ENCODE measurements around the gene NGLY1. TPM values are rescaled to one million over a fixed set of nuclear protein-coding genes. Genes with fewer than 3 reads are reported as not detected.

NGLY1 gene
- total and polyA plus RNA-seq, 9 of the 15 experiments (the other 6 are each of a cell fraction or from before 2014, with no cell fraction given): 52.2 to 124 (median 87.6) TPM

GRCh38 chr3:25789596-25790556 lies 6.6 kb upstream of the NGLY1 start, which contains the start of gene OXSM (continued):
- TF ChIP-seq, protein P1, sequence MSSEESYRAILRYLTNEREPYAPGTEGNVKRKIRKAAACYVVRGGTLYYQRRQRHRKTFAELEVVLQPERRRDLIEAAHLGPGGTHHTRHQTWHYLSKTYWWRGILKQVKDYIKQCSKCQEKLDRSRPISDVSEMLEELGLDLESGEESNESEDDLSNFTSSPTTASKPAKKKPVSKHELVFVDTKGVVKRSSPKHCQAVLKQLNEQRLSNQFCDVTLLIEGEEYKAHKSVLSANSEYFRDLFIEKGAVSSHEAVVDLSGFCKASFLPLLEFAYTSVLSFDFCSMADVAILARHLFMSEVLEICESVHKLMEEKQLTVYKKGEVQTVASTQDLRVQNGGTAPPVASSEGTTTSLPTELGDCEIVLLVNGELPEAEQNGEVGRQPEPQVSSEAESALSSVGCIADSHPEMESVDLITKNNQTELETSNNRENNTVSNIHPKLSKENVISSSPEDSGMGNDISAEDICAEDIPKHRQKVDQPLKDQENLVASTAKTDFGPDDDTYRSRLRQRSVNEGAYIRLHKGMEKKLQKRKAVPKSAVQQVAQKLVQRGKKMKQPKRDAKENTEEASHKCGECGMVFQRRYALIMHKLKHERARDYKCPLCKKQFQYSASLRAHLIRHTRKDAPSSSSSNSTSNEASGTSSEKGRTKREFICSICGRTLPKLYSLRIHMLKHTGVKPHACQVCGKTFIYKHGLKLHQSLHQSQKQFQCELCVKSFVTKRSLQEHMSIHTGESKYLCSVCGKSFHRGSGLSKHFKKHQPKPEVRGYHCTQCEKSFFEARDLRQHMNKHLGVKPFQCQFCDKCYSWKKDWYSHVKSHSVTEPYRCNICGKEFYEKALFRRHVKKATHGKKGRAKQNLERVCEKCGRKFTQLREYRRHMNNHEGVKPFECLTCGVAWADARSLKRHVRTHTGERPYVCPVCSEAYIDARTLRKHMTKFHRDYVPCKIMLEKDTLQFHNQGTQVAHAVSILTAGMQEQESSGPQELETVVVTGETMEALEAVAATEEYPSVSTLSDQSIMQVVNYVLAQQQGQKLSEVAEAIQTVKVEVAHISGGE (CRISPR knock-in tag; IDR thresholded peaks at IDR 0.05): peak in 1 of 3 experiments; percentile 35; a peak in 1 of 6 replicates
- TF ChIP-seq, protein P2, sequence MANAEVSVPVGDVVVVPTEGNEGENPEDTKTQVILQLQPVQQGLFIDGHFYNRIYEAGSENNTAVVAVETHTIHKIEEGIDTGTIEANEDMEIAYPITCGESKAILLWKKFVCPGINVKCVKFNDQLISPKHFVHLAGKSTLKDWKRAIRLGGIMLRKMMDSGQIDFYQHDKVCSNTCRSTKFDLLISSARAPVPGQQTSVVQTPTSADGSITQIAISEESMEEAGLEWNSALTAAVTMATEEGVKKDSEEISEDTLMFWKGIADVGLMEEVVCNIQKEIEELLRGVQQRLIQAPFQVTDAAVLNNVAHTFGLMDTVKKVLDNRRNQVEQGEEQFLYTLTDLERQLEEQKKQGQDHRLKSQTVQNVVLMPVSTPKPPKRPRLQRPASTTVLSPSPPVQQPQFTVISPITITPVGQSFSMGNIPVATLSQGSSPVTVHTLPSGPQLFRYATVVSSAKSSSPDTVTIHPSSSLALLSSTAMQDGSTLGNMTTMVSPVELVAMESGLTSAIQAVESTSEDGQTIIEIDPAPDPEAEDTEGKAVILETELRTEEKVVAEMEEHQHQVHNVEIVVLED (CRISPR knock-in tag; IDR thresholded peaks at IDR 0.05): peak; percentile 98
- 0 out of 2 replicates have a peak, but pooled peaks have one; percentile 9 for TF ChIP-seq HEY1 (CRISPR knock-in tag; IDR thresholded peaks at IDR 0.05; ENCODE audit: borderline replicate concordance)
- no peak for TF ChIP-seq FUS (optimal IDR thresholded peaks at IDR 0.05; ENCODE audit: low read depth, low read length)
- TF ChIP-seq CBFA2T2 (conservative IDR thresholded peaks at IDR 0.05): no peak
- peak; percentile 76; the same call in 1 of the 2 replicates for TF ChIP-seq FOXK1 (CRISPR knock-in tag; IDR thresholded peaks at IDR 0.05; ENCODE audit: borderline replicate concordance)
- TF ChIP-seq ZNF395 (CRISPR knock-in tag; IDR thresholded peaks at IDR 0.05): peak; percentile 91
- no peak for TF ChIP-seq ESRRB (CRISPR knock-in tag; IDR thresholded peaks at IDR 0.05; ENCODE audit: borderline replicate concordance)
- 0 out of 2 replicates have a peak, but pooled peaks have one; percentile 39 for TF ChIP-seq ZNF165 (CRISPR knock-in tag; IDR thresholded peaks at IDR 0.05; ENCODE audit: borderline replicate concordance)
- TF ChIP-seq NCOA1 (IDR thresholded peaks at IDR 0.05; ENCODE audit: low read depth): peak; percentile 78; the same call in 1 of the 2 replicates
- peak; percentile 54; the same call in 1 of the 2 replicates for TF ChIP-seq THRB (CRISPR knock-in tag; conservative IDR thresholded peaks at IDR 0.05)
- TF ChIP-seq, protein P3, sequence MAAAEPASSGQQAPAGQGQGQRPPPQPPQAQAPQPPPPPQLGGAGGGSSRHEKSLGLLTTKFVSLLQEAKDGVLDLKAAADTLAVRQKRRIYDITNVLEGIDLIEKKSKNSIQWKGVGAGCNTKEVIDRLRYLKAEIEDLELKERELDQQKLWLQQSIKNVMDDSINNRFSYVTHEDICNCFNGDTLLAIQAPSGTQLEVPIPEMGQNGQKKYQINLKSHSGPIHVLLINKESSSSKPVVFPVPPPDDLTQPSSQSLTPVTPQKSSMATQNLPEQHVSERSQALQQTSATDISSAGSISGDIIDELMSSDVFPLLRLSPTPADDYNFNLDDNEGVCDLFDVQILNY (CRISPR knock-in tag; IDR thresholded peaks at IDR 0.05): no peak
- peak; percentile 56 for TF ChIP-seq NCOR1 (IDR thresholded peaks at IDR 0.05)
- no peak for TF ChIP-seq SREBF1 (IDR thresholded peaks at IDR 0.05; ENCODE audit: borderline replicate concordance, low read depth, low read length)
- peak in 1 of 2 experiments; percentile 47; a peak in 1 of 4 replicates for TF ChIP-seq SRF (CRISPR knock-in tag; IDR thresholded peaks at IDR 0.05)
- TF ChIP-seq ZFP36 (IDR thresholded peaks at IDR 0.05; ENCODE audit: low read depth, low read length, partially characterized antibody): peak; percentile 28
